HG03135 (cell line): ENCODE data around the gene VSIG1.

Source experiments
- ATAC-seq: cut with Tn5 transposase; IDR thresholded peaks from one replicate; pipeline ENCODE4 v1.9.1; 2021; ENCODE audit warnings: mild to moderate bottlenecking, moderate library complexity; ENCODE audit not compliant: unreplicated experiment

The VSIG1 gene

GRCh38 chrX:108064001-108064400, 19.1 kb downstream of the VSIG1 start:
- ATAC-seq, result no peak

DNA sequence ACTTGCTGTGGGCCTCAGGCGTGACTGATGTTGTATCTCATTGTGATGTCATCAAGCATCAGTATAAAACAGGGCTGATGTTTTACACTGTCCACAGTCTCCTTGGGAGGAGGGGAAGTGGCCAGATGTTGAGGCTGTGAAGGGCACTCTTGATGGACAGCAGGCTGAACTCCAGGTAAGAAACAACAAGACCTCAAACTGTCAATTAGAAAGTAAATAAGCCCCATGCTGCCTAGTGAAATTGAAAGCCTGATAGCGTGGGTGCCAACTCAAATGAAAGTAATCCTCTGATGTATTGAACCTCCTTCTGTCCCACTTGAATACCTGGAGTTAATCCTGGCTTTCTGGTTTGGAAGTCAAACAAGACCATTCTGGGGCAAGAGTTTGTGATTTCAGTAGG, 19.7 kb downstream of the VSIG1 start:
- ATAC-seq, result no peak

- ATAC-seq, result no peak
Measured at GRCh38 chrX:108068121-108068520, 23.3 kb downstream of the VSIG1 start.

DNA sequence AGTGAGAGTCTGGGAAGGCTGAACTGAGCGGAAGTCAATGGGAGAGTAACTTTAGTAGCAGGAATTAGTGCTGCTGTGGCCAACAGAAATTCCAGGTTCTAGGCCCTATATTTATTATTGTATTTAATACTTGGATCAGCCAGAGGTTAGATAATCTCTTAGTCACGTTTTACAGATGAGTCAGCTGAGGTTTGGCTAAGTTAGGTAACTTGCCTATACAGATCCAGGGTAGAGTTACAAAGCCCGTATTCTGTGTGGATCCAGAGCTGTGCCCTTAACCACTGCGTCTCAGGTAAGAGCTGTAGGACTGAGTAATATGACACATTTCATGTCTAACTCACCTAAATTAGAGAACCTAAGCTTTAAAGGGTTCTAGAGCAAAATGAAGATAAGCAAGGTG, 26.0 kb downstream of the VSIG1 start:
- no peak for ATAC-seq

DNA sequence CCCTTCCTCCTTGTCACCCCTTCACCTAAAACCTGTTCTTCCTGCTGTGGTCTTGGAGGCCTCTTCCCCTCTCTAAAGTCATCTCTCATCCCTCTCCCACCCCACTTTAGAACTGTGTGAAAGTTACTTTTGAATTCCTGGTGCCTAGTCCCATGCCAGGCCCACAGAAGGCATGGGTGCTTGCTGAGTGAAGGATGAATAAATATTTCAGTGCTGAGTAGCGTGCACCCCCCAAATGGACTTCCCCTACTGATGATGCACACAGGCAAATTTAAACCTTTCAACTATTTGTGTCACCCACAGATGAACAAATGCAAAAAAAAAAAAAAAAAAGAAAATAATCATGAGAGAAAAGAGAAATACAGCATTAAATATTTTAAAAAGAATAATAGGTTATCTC, 26.7 kb downstream of the VSIG1 start:
- ATAC-seq, result no peak

DNA sequence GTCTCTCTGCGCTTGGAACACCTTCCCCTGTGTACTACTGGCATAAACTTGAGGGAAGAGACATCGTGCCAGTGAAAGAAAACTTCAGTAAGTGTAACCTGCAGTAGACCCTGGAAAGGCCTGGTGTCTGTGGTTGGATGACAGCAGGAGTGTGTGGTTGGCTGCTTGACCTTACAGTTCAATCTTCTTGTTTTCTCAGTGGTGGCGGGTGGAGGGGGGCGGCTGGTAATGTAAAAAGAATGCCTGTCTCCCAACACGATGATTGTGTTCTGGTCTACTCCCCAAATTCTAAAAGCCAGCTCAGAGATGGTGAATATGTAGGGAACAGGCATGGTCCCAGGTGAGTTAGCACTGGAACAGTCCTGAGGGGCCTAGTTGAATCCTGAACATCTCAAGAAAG, 27.9 kb downstream of the VSIG1 start:
- no peak for ATAC-seq

DNA sequence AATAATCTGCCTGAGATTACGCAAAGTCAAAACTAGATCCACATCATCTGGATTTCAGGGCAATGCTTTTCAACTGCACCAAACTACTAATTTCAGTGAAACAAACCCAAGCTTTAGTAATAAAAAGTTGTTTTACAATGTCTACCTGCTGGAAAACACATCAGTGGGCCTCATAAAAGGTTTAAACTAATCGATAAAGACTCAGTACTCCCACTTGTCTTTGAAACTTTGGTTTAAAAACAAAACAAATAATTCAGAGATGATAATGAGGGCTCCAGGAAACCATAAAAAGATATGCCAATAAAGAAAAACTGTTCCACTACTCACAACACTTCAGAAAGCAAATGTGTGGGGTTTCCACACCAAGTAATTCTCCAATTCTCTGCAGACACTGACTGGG, 36.2 kb downstream of the VSIG1 start:
- no peak for ATAC-seq

- ATAC-seq, result no peak
Measured at GRCh38 chrX:108087792-108088191, 42.9 kb downstream of the VSIG1 start.

GRCh38 chrX:108088511-108088910, 43.6 kb downstream of the VSIG1 start:
- ATAC-seq, result no peak

GRCh38 chrX:108090491-108091263, 45.8 kb downstream of the VSIG1 start:
- peak; percentile 0 for ATAC-seq

DNA sequence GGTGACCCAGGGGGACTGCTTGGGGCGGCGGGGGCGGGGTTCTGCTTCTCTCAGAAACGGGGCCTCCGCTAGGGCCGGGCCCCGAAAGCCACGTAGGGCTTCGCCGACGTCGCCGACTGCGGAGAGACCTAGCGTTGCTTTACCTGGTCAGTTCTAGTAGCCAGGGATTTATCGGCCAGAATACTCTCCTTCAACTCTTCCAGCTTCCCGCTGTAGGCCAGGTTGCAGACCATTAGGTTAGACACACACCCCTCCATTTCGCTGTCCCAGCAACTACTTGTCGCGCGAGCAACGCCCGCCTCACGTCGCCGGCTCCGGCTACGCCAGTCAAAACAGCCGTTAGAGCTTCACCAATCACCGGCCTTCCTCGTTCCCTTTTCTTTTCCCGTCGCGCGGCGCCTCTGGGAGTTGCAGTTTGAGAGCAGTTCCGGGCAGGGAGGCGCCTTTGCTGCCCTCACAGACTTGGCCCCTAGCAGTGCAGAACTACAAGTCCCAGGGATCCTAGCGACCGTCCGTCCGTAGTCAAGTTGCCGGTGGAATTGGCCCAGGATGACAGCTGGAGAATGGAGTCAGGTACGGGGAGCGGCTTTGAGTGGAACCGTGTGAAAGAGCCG, 46.5 kb downstream of the VSIG1 start, which contains the start of the genes ATG4A and PSMD10:
ATG4A (plus strand) TSS at position 515 of the 614 bp plus-strand sequence; CDS start at position 564, 49 bp downstream.
PSMD10 (minus strand) TSS at position 279 of the 614 bp plus-strand sequence; CDS start at position 257, 22 bp downstream.
- peak; percentile 96 for ATAC-seq

DNA sequence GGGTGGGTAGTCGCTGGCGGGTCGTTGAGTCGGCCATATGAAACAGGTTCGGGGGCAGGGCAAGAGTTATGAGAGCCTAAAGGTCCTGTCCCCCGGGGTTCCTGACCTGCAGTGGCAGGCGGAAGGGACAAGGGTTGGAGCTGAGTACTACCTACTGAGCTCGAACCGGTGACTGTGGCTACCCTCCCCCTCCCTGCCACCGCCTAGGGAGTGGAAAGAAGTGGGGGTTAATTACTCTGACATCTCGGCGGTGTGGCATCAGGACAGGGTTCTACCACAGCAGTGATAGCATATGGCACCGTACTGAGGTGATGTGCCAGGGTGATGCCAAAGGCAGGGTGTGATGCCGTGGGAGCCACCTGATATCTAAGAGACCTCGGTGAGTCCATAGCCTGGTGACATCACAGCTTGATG, 47.0 kb downstream of the VSIG1 start:
- ATAC-seq, result peak; percentile 34

GRCh38 chrX:108097380-108097779, 52.5 kb downstream of the VSIG1 start:
- no peak for ATAC-seq

DNA sequence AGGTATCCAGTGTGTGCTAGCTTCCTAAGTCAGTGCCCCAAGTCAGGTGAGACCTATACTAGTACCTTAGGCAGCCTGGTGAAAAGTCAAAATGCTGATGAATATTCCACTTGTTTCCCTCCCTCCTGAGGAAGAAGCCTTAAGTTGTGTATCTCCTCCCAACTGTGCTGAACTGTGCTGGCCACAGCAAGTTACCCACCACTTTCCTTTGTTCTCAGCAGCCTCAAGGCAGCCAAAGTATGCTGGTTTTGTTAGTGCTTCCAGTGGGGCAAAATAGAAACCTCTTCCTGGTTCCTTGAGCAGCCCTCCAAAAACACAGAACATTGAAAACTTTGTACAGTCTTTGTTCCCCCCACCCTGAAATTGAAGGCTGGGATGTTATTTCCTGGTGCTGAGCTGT, 60.6 kb downstream of the VSIG1 start:
- ATAC-seq, result no peak

DNA sequence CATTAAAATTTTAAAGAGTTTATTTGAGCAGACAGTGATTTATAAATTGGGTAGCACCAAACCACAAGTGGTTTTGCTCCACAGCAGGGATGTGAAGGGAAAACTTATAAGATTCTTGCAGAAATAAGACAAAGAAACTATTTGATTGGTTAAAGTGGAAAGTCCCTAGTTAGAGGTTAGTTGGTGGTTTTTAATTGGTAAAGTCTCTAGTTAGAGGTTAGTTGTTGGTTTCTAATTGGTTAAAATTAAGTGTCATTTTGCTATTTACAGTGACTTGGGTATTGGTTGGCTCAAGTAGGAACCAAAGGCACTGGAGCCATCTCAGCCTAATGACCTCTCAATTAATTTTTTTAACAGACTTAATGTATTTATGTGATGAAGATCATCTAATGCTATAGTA, 69.7 kb downstream of the VSIG1 start:
- ATAC-seq, result no peak

- no peak for ATAC-seq
Measured at GRCh38 chrX:108117988-108118387, 73.1 kb downstream of the VSIG1 start.

GRCh38 chrX:108121291-108121690, 76.4 kb downstream of the VSIG1 start:
- no peak for ATAC-seq

- no peak for ATAC-seq
Measured at GRCh38 chrX:108122748-108123147, 77.9 kb downstream of the VSIG1 start.

- no peak for ATAC-seq
Measured at GRCh38 chrX:108123591-108124366, 78.9 kb downstream of the VSIG1 start.

GRCh38 chrX:108126661-108127060, 81.8 kb downstream of the VSIG1 start:
- ATAC-seq, result no peak

GRCh38 chrX:108127152-108127551, 82.3 kb downstream of the VSIG1 start:
- no peak for ATAC-seq
